BE2C (cell line): Measurements from ENCODE around the gene ABLIM3.
"Not testable (repeated sequence)": the region's sequence is repeated elsewhere in the genome, so short reads cannot be mapped to it uniquely, and the experiment has no call there.

Experiments used
- DNase-seq: peaks from one replicate; pipeline ENCODE4 v3.0.0-alpha.2; 2020
- H3K27me3 ChIP-seq: fragments of 250-450 bp; sonication (Bioruptor Pico); 2 replicates; pipeline ENCODE4 v1.5.1; 2020; ENCODE audit warnings: mild to moderate bottlenecking
- H3K36me3 ChIP-seq: fragments of 250-450 bp; sonication (Bioruptor Pico); 2 replicates; pipeline ENCODE4 v1.5.1; 2020; ENCODE audit warnings: mild to moderate bottlenecking
- H3K4me1 ChIP-seq: fragments of 250-450 bp; sonication (Bioruptor Pico); 2 replicates; pipeline ENCODE4 v1.5.1; 2020
- H3K4me3 ChIP-seq: 2 replicates; pipeline ENCODE4 v1.5.1; 2011; ENCODE audit warnings: low read depth, low read length
- H3K9me3 ChIP-seq: fragments of 250-450 bp; sonication (Bioruptor Pico); 2 replicates; pipeline ENCODE4 v1.5.1; 2020
- CTCF ChIP-seq: IDR thresholded peaks from 2 replicates; pipeline ENCODE4 v1.5.1; 2012; ENCODE audit warnings: mild to moderate bottlenecking, low read depth, low read length

Gene ABLIM3

GRCh38 chr5:149186506-149186905, 45.2 kb downstream of the ABLIM3 start:
- Histone ChIP-seq H3K27me3 (no peaks in the 10 kb centered on the region), H3K9me3 (no peaks in the 10 kb centered on the region), H3K36me3 (no peaks in the 10 kb centered on the region), H3K4me3 (no peak overlapping the region), H3K4me1 (no peaks in the 10 kb centered on the region)
- no peak for DNase-seq
- TF ChIP-seq CTCF: no peak

- not testable (repeated sequence) for H3K4me3 ChIP-seq, H3K27me3 ChIP-seq, DNase-seq, H3K36me3 ChIP-seq, H3K4me1 ChIP-seq, H3K9me3 ChIP-seq
These were observed 46.3 kb downstream of the ABLIM3 start for GRCh38 chr5:149187617-149188016.

GRCh38 chr5:149188383-149188782, 47.1 kb downstream of the ABLIM3 start:
- no peak for TF ChIP-seq CTCF
- Histone ChIP-seq H3K36me3 (no peaks in the 10 kb centered on the region), H3K4me3 (no peak overlapping the region), H3K4me1 (no peaks in the 10 kb centered on the region), H3K27me3 (no peaks in the 10 kb centered on the region), H3K9me3 (no peaks in the 10 kb centered on the region)
- DNase-seq: no peak

DNA sequence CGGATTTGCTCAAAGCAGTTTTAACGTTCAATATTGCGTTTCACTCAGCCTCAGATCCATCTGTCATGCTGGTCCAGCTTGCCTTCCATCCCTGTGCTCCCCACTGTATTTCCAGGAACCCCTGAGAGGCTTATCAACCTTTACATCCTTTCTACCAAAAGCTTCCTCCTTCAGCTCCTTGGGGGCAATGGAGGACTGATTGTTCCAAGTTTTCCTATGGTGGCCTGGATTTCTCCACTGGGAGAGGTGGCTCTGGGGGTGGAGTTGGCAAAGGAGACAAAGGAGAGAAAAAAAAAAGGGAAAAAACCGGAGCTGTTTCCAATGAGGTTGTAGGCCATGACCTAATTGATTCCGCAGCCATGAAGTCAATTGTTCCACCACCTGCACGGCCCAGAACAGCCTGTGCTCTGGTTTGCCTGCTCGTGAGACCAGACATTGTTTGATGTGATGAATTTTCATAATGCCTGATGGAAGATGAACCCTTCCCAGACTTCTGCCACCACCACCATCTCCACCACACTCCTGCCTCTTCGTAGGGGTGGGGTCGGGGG, 54.1 kb downstream of the ABLIM3 start:
- no peaks in the 10 kb centered on the region for H3K4me1 ChIP-seq
- H3K27me3 ChIP-seq: no peaks in the 10 kb centered on the region
- no peak for DNase-seq
- H3K36me3 ChIP-seq: no peaks in the 10 kb centered on the region
- no peak for TF ChIP-seq CTCF
- no peak overlapping the region for H3K4me3 ChIP-seq
- no peaks in the 10 kb centered on the region for H3K9me3 ChIP-seq

DNA sequence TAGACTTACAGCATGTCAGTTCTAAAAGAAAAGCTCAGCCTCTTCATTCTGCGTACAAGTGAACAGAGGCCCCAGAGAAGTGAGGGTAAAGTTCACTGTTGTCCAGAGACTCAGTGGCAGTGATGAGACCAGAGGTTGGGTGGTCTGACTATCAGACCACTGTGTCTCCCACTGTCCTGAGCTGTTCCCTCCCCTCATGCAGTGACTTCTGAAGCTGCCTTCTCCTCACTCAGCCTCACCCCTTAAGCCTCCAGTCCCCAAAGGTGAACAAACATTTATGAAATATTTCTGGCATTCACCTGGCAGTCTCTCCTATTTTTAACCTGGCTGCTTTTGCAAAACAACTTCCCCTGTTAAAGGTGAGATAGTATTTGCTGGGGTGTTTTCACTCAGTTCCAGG, 54.7 kb downstream of the ABLIM3 start:
- no peaks in the 10 kb centered on the region for H3K36me3 ChIP-seq
- no peak overlapping the region for H3K4me3 ChIP-seq
- no peaks in the 10 kb centered on the region for H3K27me3 ChIP-seq
- TF ChIP-seq CTCF: no peak
- no peak for DNase-seq
- no peaks in the 10 kb centered on the region for H3K9me3 ChIP-seq
- H3K4me1 ChIP-seq: no peaks in the 10 kb centered on the region

GRCh38 chr5:149198148-149198547, 56.9 kb downstream of the ABLIM3 start:
- Histone ChIP-seq H3K9me3 (no peaks in the 10 kb centered on the region), H3K36me3 (no peaks in the 10 kb centered on the region), H3K27me3 (no peaks in the 10 kb centered on the region), H3K4me3 (no peak overlapping the region), H3K4me1 (no peaks in the 10 kb centered on the region)
- DNase-seq: no peak
- no peak for TF ChIP-seq CTCF

DNA sequence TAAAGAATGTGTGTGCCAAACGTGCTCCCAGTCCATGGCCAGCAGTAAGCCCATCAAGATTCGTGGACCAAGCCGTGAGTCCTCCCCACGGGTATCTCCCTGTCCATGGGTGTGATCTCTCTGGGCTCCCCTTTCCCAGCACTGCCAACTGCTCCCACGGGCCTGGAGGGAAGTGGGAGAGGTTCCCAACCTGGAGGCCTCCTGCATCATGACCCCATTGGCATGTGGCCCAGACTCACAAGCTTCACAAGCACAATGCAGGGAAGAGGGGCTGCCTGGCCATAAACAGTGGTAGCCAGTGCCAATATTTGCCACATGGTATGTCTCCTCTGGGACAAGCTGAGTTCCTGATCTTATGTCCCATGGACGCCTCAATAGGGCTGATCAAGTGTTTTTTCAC, 59.1 kb downstream of the ABLIM3 start:
- no peaks in the 10 kb centered on the region for H3K4me1 ChIP-seq

More for the DNA sequence above, 59.1 kb downstream of the ABLIM3 start:
- TF ChIP-seq CTCF: no peak
- Histone ChIP-seq H3K27me3 (no peaks in the 10 kb centered on the region), H3K4me3 (no peak overlapping the region), H3K9me3 (no peaks in the 10 kb centered on the region), H3K36me3 (no peaks in the 10 kb centered on the region)
- peak; percentile 23 for DNase-seq
